Activated naive CD4-positive, alpha-beta T cell treated with Interleukin-2 at 50 U/mL for 16 hours (primary cell): ENCODE results near the gene TMEM91.
"Not testable (repeated sequence)": the region's sequence is repeated elsewhere in the genome, so short reads cannot be mapped to it uniquely, and the experiment has no call there.

Source experiments
- DNase-seq: peaks from one replicate; pipeline ENCODE4 v3.0.0-alpha.2; 2020

TMEM91 gene

DNA sequence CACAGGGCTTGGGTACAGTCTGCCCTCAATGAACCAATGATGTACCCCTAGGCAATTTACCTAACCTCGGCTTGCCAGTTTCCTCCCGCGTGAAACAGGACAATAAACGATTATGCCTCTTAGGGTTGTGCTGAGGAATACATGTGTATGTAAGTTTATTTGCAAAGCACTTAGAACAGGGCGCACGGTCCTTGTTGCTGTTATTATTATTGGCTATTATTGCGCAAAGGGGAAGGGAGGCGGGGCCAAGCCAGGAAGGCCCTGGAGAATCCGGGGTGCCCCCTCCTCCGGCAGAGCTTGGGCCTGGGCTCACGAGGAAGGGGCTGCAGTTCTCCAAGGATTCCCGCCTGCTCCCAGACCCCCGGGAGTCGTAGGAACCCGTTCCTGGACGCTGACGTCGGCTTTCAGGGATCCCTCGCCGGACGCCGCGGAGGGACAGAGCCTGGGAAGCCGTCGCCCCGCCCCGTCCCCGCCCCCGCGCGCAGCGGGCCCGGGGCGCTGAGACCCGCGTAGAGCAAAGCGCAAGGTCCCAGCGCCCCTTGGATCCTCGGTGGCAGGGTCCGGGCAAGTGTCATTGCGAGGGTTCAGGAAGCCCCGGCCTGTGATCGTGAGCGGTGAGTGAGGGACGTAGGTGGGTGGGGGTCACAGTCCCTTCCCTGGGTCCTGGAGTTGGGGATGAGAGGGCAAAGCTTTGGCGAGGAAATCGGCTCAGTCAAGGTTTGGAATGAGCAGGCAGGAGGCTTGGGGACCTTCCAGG lies at the start of gene TMEM91:
Gene TMEM91 (plus strand): TSS at position 293 of the 757 bp plus-strand sequence. CDS start 1,777 bp downstream, outside the sequence.
- peak; percentile 17 for DNase-seq

DNA sequence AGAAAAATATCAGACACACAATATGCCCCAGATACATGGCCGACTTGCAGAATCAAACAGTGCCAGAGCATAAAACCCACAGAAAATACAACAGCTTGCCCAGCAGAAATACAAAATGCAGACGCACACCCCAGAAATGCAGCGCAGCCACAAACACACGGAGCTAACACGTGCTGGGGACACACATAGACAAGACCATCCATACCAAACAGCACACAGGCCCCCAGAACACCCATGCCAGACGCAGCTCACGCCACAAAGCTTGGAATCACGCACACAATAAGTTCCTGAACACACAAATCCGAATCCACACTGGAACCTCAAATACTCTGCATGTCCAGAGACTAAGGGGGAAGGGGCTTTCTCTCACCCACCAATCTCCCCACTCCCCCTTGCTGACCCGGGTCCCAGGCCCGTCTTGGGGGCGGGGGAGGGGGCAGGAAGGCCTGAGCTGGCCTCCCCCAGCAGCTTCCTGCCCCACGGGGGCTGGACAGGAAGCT lies 49.2 kb upstream of the TMEM91 start:
- DNase-seq, result peak; percentile 28

DNA sequence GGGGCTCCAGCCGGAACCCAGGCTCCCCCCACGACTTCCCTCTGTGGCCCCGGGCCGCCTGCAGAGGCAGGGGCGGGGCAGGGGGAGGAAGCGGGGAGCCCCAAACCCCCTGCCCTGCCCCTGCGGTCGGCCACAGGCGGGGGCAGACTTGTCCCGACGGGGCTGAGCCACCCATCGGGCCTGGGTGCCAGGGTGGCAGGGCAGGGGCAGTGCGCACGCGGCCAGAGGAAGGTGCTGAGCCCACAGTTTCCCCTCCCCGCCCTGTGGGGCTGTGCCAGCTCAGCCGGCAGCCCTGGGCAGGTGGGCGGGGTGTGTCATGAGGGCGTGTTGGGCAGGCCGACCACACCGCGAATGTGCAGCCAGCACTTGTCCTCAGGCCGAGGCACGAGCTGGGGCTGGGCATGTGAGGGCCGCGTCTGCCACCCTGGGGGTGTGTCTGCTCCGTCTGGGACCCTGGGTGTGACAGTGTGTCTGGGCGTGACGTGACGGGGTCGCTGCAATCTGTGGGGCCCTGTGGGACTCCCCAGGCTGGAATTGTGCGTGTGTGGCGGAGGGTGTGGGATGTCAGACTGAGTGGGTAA lies 48.7 kb upstream of the TMEM91 start:
- DNase-seq, result peak; percentile 85

DNA sequence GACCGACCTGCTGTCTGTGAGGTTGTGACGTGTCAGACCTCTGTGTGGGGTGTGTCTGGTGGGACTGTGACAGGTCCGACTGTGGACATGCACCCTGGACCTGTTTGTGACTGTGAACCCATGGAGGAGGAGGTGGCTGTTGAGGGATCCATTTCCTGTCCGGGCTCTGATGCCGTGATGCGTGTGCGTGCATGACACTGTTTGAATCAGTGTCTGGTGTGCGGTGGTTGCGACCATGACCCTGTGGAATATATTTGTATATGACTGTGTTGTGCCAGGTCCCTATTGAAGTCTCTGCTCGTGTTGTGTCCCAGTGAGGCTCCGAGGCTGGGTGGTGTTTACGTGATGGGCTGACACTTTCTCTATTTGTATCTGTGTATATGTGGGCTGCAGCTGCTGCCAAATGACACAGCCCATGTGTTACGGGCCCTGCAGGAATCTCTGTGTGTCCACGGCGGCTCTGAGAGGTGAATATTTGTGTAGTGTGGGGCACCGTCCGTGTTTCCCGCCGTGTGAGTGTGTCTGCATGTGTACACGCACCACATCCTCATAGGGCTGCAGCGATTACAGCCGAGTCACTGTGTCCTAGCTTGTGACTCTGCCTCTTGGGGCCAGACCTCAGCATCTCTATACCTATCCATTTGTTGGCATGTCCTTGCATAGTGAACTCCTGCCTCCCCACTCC lies 48.0 kb upstream of the TMEM91 start:
- no peak for DNase-seq

DNA sequence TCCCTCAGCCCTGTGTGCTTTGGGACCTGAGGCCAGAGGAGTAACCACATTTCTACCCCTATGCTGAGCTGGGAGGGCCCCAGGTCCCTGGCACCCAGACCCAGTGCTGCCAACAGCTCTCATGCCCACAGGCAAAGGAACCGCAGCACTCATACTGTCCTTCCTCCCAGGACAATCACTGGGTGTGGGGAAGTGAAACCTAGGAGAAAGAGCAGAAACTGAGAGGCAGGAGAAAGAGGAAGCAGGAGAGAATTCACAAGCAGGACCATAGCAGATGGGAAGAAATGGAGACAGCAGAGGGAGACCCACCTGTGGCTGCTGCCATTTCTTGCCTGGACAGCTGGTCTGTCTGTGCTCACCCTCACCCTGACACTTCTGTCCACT lies 47.5 kb upstream of the TMEM91 start:
- DNase-seq, result no peak

DNA sequence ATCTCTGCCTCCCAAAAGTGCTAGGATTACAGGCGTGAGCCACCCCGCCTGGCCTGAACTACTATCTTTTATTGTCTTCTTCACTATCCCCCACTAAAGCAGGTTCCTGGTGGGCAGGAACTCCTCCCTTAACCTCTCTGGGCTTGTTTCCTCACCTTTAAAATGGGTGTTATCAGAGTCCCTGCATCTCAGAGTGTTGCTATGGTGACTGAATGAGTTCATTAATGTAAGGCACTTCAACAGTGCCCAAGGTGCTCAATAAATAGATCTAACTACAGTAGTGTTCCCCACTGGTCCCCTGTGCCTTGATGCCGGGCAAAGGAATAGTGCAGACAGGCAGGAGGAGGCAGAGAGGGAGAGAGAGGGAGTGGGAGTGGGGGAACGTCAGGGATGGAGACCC lies 45.9 kb upstream of the TMEM91 start:
- no peak for DNase-seq

DNA sequence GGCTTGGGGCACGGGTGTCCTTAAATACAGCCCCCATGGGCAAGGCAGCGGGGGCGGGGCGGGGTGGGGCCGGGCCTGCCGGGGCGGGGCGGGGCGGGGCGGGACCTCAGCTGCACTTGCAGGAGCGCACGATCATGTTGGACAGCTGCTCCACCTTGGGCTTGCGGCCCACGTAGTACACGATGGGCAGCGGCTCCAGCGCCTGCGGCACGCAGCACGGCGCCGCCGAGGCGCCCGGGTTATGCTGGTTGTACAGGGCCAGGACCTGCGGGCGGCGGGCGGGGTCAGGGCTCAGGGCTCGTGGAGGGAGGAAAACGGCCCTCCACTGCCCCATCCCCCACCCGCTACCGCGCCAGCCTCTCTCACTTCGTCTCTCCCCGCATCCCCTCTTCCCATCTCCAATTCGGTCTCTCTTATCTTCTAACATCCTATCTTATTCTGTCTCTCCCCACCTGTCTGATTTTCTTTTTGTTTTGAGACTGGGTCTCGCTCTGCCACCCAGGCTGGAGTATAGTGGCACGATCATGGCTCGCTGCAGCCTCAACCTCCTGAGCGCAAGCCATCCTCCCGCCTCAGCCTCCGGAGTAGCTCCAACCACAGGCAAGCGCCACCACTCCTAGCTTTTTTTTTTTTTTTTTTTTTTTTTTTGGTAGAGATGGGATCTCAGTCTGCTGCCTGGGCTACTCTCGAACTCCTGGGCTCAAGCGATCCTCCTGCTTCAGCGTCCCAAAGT lies 45.2 kb upstream of the TMEM91 start:
- DNase-seq, result no peak

DNA sequence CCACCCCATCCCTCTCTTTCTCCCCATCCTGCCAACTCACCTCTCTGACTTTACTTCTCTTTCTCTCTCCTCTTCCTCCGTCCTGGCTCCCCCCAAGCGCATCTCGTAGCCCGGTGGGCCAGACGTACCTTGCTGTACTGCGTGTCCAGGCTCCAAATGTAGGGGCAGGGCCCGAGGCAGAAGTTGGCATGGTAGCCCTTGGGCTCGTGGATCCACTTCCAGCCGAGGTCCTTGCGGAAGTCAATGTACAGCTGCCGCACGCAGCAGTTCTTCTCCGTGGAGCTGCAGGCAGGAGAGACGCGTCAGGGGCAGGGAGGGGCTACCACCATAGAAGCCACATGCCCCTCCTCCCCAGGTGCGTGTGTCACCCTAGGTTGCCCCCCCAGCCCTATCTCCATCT lies 44.3 kb upstream of the TMEM91 start:
- DNase-seq, result no peak

DNA sequence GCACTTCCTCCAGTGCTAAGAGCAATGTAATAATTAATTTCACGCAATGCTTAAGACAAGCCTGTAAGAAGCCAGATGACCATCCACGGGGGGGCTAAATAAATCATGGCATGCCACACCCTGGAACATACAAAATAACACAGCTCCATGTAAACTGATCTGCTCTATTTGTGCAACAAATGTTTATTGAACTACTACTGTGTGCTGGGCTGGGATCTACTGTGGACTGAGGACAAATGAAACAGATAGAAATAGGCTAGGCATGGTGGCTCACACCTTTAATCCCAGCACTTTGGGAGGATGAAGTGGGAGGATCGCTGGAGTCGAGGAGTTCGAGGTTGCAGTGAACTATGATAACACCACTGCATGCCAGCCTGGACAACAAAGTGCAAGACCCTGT lies 43.9 kb upstream of the TMEM91 start:
- no peak for DNase-seq

DNA sequence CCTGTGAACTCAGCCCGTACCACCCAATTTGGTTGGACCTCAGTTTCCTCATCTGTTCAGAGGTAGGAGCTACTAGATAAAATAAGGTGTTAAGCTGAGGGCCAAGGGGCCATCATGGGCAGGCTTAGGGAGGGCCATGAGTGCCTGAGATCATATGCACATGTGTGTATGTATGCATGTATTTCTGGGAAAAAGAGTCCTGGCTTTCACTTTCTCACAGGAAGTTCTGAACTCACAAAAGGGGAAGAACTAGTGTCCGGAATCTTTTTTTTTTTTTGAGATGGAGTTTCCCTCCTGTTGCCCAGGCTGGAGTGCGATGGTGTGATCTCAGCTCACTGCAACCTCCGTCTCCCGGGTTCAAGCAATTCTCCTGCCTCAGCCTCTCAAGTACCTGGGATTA lies 41.5 kb upstream of the TMEM91 start:
- DNase-seq, result no peak

DNA sequence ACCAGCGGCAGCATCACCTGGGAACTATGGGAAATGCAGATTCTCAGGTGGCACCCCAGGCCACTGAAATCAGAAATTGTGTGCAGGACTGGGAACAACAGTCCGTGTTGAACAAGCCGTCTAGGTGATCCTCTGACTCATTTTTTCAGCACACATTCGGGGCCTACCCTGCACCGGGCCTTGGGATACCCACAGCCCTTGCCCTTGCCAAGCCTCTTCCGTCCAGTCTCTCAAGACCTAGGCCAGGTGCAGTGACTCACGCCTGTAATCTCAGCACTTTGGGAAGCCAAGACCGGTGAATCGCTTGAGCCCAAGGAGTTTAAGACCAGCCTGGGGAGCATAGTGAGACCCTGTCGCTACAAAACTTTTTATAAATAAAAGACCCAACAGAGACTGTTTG lies 40.9 kb upstream of the TMEM91 start:
- DNase-seq, result no peak

DNA sequence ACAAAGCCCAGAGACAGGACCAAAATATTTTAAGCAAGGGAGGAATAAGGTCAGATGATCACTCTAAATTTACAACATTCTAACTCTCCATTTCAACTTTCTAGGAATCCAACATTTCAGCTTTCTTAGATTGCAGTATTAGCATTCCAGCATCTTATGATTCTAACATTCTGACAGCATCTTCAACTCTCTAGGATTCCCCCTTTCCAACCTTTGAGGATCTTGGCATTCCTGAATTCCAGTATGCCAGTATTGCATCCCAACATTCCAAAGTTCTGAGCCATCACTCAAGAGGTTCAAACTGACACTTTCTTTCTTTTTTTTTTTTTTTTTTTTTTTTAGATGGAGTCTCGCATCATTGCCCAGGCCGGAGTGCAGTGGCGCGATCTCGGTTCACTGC lies 36.4 kb upstream of the TMEM91 start:
- no peak for DNase-seq

DNA sequence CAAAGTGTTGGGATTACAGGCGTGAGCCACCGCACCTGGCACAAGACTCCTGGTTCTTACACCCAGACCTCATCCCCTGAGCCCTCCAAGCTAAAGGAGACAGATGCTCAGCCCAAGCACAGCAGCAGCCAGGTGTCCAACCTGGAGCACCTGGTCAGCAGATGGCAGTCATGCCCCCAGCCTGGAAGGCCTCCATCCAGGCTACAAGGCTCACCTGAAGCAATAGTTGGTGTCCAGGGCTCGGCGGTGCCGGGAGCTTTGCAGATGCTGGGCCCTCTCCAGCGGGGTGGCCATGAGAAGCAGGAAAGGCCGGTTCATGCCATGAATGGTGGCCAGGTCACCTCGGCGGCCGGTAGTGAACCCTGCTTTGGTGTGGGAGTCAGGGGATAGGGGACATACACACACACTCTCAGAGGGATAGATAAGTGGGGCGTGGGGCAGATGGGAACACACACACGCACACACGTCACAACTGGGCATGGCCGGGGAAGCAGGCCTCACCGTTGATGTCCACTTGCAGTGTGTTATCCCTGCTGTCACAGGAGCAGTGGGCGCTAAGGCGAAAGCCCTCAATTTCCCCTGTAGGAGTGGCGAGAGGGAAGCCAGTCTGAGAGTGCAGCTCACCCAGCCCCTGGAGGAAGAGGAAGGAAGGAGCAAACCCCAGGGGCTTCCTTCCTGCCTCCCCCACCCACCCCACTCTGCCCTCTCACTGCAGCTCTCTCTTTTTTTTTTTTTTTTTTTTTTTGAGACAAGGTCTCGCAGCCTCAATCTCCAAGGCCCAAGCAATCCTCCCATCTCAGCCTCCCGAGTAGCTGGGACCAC lies 34.5 kb upstream of the TMEM91 start:
- DNase-seq, result no peak

DNA sequence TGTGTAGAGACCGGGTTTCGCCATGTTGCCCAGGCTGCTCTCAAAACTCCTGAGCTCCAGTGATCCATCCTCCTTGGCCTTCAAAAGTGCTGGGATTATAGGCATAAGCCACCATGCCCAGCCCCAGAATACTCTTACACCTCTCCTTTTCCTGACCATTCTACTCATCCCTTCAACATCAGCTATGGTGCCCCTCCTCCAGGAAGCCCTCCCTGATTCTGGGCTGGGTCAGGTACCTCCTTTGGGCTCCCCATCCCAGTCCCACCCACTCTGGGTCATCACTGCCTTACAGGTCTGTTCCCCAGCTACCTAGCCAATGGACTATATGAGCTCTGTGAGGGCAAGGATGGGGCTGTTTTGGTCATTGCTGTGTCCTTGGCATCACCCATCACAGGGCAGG lies 32.2 kb upstream of the TMEM91 start:
- DNase-seq, result no peak

DNA sequence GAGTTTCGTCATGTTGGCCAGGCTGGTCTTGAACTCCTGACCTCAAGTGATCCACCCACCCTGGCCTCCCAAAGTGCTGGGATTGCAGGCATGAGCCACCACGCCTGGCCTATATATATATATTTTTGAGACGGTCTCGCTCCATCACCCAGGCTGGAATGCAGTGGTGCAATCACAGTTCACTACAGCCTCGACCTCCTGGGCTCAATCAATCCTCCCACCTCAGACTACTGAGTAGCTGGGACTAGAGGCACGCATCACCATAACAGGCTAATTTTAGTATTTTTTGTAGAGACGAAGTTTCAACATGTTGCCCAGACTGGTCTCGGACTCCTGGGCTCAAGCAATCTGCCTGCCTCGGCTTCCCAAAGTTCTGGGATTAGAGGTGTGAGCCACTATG lies 29.4 kb upstream of the TMEM91 start:
- not testable (repeated sequence) for DNase-seq

DNA sequence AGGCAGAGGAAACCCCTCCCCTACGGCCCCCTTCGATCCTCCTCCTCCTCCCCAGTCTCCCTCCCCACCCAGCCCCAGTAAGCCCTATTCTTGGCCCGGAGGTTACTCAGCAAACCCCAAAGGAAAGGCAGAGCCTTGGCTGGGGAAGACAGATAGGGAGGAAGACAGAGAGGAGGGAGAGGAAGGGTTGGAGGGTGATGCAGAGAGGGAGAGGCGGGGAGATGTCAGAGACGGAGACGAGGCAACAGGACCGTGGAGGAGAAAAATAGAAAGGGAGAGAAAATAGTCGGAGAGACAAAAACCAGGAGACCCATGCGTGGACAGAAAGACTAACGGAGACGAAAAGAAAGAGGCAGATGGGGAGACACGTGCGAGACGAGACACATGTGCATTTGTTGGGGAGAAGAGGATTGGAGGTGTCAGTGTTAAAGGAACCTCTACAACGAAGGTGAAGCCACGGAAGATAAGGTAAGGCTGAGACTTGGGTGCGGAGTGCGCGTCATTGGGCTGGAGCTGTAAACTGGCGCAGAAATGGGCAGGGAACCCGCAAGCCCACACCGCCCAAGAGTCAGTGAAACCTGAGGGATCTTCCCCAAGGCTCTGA lies 25.5 kb upstream of the TMEM91 start:
- peak; percentile 6 for DNase-seq

DNA sequence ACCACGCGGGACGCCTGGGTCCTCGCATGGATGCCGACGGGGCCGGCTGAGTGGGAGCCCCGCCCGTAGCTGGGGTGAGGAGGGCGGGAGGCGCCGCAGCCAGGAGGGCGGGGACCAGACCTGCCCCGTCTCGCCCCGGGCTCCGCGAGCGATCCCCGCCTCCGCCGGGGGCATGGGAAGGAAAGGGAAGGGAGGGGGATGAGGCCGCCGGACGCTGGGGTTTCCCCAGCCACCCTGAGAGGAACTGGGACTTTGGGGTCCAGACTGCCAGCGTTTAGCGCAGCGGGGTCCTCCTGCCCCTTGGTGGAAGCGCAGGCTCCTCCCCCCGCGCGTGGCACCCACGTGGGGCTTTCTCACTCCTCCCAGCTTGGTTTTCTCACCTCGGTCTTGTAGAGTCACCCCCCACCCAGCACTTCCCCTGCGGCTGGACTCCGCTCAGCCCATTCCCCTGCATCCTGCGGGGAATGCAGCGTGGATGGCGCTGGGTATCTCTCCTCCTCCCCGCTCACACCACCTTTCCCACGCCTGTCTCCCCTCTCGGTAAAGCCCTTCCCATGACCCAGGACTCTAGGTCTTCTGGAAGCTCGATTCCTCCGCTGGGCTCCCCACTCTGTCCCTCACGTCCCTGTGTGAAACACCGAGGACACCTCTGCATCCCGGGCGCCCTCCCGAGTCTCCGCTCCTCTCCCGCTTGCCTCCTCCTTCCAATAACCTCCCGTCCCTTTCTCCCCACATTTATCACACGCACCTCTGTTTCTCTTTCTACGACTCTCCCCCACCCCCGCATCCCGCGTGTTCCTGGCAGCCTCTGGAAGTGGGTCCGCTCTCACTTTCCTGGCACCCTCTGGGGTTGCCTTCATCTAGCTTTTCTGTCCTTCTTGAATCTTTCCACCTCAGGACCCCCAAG lies 24.7 kb upstream of the TMEM91 start:
- peak; percentile 87 for DNase-seq

DNA sequence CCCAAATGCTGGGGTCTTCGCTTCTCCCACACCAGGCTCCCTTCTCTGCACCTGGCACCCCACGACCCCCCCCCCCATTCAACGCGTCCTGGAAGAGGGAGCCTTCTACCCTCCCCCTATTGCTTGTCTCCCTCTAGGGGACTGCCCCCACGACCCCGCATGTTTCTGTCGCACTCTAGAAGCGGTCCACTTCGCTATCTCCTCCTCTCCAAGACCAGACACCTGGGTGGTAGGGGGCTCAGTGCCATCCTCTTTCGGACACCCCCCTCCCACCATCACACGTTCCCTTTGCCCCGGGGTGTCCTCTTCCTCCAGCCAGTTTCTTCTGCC lies 24.1 kb upstream of the TMEM91 start:
- no peak for DNase-seq

DNA sequence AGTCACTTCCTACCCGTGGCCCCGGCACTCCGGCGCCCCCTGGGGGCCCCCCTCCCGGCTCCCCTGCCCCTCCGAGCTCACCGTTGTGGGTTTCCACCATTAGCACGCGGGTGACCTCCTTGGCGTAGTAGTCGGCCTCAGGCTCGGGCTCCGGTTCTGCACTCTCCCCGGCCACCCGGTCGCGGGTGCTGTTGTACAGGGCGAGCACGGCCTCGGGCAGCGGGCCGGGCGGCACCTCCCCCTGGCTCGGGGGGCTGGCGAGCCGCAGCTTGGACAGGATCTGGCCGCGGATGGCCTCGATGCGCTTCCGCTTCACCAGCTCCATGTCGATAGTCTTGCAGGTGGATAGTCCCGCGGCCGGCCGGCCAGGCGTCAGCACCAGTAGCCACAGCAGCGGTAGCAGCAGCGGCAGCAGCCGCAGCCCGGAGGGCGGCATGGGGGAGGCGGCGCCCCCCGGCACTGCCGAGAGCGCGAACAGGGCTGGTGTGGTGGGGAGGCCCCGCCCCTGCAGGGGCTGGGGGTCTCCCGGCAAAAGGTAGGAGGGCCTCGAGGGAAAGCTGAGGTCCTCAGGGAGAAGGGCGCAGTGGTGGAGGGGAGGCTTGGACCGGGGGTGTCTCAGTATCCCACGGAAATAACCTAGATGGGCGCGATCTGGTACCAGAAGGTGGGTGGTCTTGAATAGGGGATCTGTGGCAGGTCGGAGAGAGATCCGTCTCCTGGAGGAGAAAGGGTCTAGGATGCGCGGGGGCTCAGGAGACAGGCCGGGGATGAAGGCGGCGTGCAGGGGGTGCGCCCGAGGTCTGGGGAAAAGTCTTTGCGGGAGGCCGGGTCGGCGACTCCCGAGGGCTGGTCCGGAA lies 23.5 kb upstream of the TMEM91 start:
- DNase-seq, result peak; percentile 81
